ENCODE measurements around the gene NKD2.
A peak's percentile ranks its signal among the peaks of the same experiment; 100 is the strongest.

Gene NKD2

GRCh38 chr5:1001406-1002270 is 7.0 kb upstream of the NKD2 start:
- DNase-seq = no peak

GRCh38 chr5:1002271-1002546 is 6.4 kb upstream of the NKD2 start:
- DNase-seq = no peak

- DNase-seq = no peak
These were observed 5.8 kb upstream of the NKD2 start for GRCh38 chr5:1002836-1003235.

- DNase-seq = peak; percentile 19
These were observed 5.2 kb upstream of the NKD2 start for GRCh38 chr5:1003296-1003937.

- no peak for DNase-seq
These were observed 3.9 kb upstream of the NKD2 start for GRCh38 chr5:1004461-1005248.

- DNase-seq = no peak
These were observed 3.3 kb upstream of the NKD2 start for GRCh38 chr5:1005249-1005851.

GRCh38 chr5:1005904-1006655 is 2.5 kb upstream of the NKD2 start:
- DNase-seq = no peak

GRCh38 chr5:1006656-1007071 is 1.9 kb upstream of the NKD2 start:
- no peak for DNase-seq

GRCh38 chr5:1007221-1007680 is 1.4 kb upstream of the NKD2 start:
- no peak for DNase-seq

GRCh38 chr5:1007681-1008450 is 736 bp upstream of the NKD2 start:
- DNase-seq = no peak

- no peak for DNase-seq
These were observed 968 bp downstream of the NKD2 start for GRCh38 chr5:1009359-1010180.

GRCh38 chr5:1010181-1010510 is 1.5 kb downstream of the NKD2 start:
- no peak for DNase-seq

GRCh38 chr5:1010641-1011046 is 2.0 kb downstream of the NKD2 start:
- DNase-seq = no peak

GRCh38 chr5:1011226-1011631 is 2.6 kb downstream of the NKD2 start:
- no peak for DNase-seq

GRCh38 chr5:1011741-1012312 is 3.2 kb downstream of the NKD2 start:
- no peak for DNase-seq

- no peak for DNase-seq
These were observed 3.8 kb downstream of the NKD2 start for GRCh38 chr5:1012313-1012841.

GRCh38 chr5:1012900-1013237 is 4.3 kb downstream of the NKD2 start:
- DNase-seq = no peak

GRCh38 chr5:1013238-1013947 is 4.8 kb downstream of the NKD2 start:
- DNase-seq = no peak

- DNase-seq = no peak
These were observed 5.3 kb downstream of the NKD2 start for GRCh38 chr5:1013948-1014301.

- no peak for DNase-seq
These were observed 5.7 kb downstream of the NKD2 start for GRCh38 chr5:1014346-1014745.
